DND-41 (cell line): ENCODE results near the gene ZIC5.

Experiments used
- ATAC-seq: fragments of 200-7000 bp; cut with Tn5 transposase; 3 replicates; pipeline ENCODE4 v1.9.1; 2021; ENCODE audit warnings: low read depth; ENCODE audit not compliant: insufficient read depth
- DNase-seq: peaks from one replicate; pipeline ENCODE4 v3.0.0-alpha.2; 2020
- H2AFZ ChIP-seq: 2 replicates; pipeline ENCODE4 v1.6.0; 2012; ENCODE audit warnings: low read depth, low read length
- H3K27ac ChIP-seq: 2 replicates; pipeline ENCODE4 v1.5.1; 2012; ENCODE audit warnings: low read length, inconsistent platforms
- H3K27me3 ChIP-seq: fragments of 200-600 bp; sonication (generic); 2 replicates; pipeline ENCODE4 v1.6.0; 2012; ENCODE audit warnings: low read length, mild to moderate bottlenecking, inconsistent platforms; ENCODE audit not compliant: insufficient read depth, poor library complexity
- H3K36me3 ChIP-seq: 2 replicates; pipeline ENCODE4 v1.5.1; 2012; ENCODE audit warnings: low read length, inconsistent platforms; ENCODE audit not compliant: insufficient read depth
- H3K4me1 ChIP-seq: 2 replicates; pipeline ENCODE4 v1.5.1; 2012; ENCODE audit warnings: mild to moderate bottlenecking, low read length; ENCODE audit not compliant: insufficient read depth
- H3K4me2 ChIP-seq: 2 replicates; pipeline ENCODE4 v1.6.0; 2012; ENCODE audit warnings: mild to moderate bottlenecking, moderate library complexity, low read length, inconsistent platforms; ENCODE audit not compliant: insufficient read depth
- H3K4me3 ChIP-seq, 2 experiments: fragments of 200-600 bp in 1 of 2; shearing (Covaris generic) in 1 of 2; 2 replicates each; pipeline ENCODE4 v1.5.1; 2012 to 2016; ENCODE audit warnings: inconsistent platforms in 2 of 2, low read length in 2 of 2, mild to moderate bottlenecking in 2 of 2, low read depth in 1 of 2, moderate library complexity in 1 of 2
- H3K79me2 ChIP-seq: 2 replicates; pipeline ENCODE4 v1.6.0; 2012; ENCODE audit warnings: low read length, inconsistent platforms; ENCODE audit not compliant: insufficient read depth
- H3K9ac ChIP-seq: 2 replicates; pipeline ENCODE4 v1.6.0; 2012; ENCODE audit warnings: low read depth, mild to moderate bottlenecking, inconsistent platforms, low read length, moderate library complexity
- H3K9me3 ChIP-seq: 2 replicates; pipeline ENCODE4 v1.5.1; 2012; ENCODE audit warnings: low read length, moderate library complexity, mild to moderate bottlenecking, inconsistent platforms; ENCODE audit not compliant: insufficient read depth, severe bottlenecking
- H4K20me1 ChIP-seq: 2 replicates; pipeline ENCODE4 v1.6.0; 2012; ENCODE audit warnings: low read length; ENCODE audit not compliant: insufficient read depth
- EZH2 ChIP-seq: IDR thresholded peaks from 3 replicates; pipeline ENCODE4 v1.6.1; 2012; ENCODE audit warnings: borderline replicate concordance, low read depth, mild to moderate bottlenecking, moderate library complexity, low read length, inconsistent platforms; ENCODE audit not compliant: severe bottlenecking
- TF ChIP-seq, protein P1 (sequence below): IDR thresholded peaks from 2 replicates; pipeline ENCODE4 v1.5.1; 2012; ENCODE audit warnings: borderline replicate concordance, low read length, moderate library complexity, mild to moderate bottlenecking; ENCODE audit not compliant: poor library complexity, severe bottlenecking; ENCODE audit errors: extremely low read depth

Gene ZIC5

DNA sequence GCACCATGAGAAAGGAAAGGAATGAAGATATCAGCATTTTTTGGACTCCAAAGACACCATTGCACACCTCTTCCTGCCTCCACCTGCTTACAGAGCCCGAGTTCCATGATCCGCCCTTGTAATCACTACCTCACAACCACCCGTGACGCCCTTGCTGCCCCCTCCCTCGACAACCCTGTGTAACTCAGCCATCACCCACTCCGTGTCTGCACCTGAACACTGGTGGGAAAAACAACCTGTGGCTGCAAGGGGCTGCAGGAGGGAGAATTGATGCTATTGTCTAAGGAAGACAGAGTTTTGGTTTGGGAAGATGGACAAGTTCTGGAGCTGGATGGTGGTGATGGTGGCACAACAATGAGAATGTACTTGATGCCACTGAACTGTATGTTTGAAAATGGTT lies 27.0 kb downstream of the ZIC5 start:
- TF ChIP-seq EZH2 = no peak
- no peak overlapping the region for H3K4me2 ChIP-seq
- H3K27me3 ChIP-seq = peaks cover 10% of the 10 kb centered on the region
- H3K9me3 ChIP-seq = no peaks in the 10 kb centered on the region
- no peak overlapping the region for H2AFZ ChIP-seq
- H4K20me1 ChIP-seq = no peaks in the 10 kb centered on the region
- ATAC-seq (no peak), DNase-seq (no peak)
- no peak overlapping the region for H3K9ac ChIP-seq
- no peaks in the 10 kb centered on the region for H3K36me3 ChIP-seq
- no peaks in the 10 kb centered on the region for H3K4me1 ChIP-seq
- no peak overlapping the region for H3K27ac ChIP-seq
- H3K4me3 ChIP-seq = no peak overlapping the region
- H3K79me2 ChIP-seq = no peaks in the 10 kb centered on the region

DNA sequence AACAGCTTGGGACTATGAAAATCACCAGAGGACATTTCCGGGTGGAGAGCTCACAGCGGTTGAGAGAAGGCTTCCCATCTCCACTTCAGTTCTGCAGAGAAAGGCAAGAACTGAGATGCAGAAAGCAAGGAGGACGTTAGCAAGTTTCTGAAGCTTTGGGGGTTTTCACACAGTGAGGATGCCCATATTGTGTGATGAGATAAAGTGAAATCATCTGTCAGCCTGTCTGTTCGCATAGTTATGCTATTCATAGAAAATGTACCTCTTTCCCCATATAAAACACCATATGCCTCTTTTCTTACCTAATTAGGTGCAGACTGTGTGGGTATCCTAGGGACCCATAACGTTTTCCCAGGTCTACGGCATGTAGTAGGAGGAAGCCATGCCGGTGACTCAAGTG lies 27.5 kb downstream of the ZIC5 start:
- DNase-seq (no peak), ATAC-seq (no peak)
- H2AFZ ChIP-seq = no peak overlapping the region
- no peak overlapping the region for H3K27ac ChIP-seq
- H3K4me1 ChIP-seq = no peaks in the 10 kb centered on the region
- H4K20me1 ChIP-seq = no peaks in the 10 kb centered on the region
- no peak overlapping the region for H3K4me2 ChIP-seq
- H3K4me3 ChIP-seq = no peak overlapping the region
- H3K36me3 ChIP-seq = no peaks in the 10 kb centered on the region
- H3K27me3 ChIP-seq = peaks cover 7% of the 10 kb centered on the region
- H3K9ac ChIP-seq = no peak overlapping the region
- H3K79me2 ChIP-seq = no peaks in the 10 kb centered on the region
- H3K9me3 ChIP-seq = no peaks in the 10 kb centered on the region
- no peak for TF ChIP-seq EZH2
- TF ChIP-seq, protein P1, sequence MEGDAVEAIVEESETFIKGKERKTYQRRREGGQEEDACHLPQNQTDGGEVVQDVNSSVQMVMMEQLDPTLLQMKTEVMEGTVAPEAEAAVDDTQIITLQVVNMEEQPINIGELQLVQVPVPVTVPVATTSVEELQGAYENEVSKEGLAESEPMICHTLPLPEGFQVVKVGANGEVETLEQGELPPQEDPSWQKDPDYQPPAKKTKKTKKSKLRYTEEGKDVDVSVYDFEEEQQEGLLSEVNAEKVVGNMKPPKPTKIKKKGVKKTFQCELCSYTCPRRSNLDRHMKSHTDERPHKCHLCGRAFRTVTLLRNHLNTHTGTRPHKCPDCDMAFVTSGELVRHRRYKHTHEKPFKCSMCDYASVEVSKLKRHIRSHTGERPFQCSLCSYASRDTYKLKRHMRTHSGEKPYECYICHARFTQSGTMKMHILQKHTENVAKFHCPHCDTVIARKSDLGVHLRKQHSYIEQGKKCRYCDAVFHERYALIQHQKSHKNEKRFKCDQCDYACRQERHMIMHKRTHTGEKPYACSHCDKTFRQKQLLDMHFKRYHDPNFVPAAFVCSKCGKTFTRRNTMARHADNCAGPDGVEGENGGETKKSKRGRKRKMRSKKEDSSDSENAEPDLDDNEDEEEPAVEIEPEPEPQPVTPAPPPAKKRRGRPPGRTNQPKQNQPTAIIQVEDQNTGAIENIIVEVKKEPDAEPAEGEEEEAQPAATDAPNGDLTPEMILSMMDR = no peak

DNA sequence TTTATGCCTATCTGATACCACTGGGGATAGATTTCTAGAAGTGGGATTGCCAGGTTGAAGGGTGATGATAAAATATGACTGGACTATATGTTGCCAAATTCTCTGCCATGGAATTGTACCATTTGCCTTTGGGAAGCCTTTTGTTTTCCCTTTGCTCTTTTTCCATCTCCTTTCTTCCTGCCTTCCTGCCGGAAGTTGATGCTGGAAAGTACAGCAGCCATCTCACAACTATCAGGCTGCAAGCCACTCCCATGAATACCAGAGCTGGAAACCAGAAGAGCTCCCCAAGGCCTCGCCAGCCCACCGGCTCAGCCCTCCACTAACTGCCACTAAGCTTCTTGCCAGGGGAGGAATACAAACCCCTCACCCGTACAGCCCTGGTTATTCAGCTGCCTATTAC lies 29.7 kb downstream of the ZIC5 start:
- TF ChIP-seq, protein P1 = no peak
- TF ChIP-seq EZH2 = no peak
- Histone ChIP-seq H3K27me3 (no peaks in the 10 kb centered on the region), H3K4me1 (no peaks in the 10 kb centered on the region), H4K20me1 (no peaks in the 10 kb centered on the region), H3K9me3 (no peaks in the 10 kb centered on the region), H3K4me2 (no peak overlapping the region), H3K4me3 (no peak overlapping the region), H3K79me2 (no peaks in the 10 kb centered on the region), H3K36me3 (no peaks in the 10 kb centered on the region), H3K9ac (no peak overlapping the region), H2AFZ (no peak overlapping the region), H3K27ac (no peak overlapping the region)
- ATAC-seq (no peak), DNase-seq (no peak)

DNA sequence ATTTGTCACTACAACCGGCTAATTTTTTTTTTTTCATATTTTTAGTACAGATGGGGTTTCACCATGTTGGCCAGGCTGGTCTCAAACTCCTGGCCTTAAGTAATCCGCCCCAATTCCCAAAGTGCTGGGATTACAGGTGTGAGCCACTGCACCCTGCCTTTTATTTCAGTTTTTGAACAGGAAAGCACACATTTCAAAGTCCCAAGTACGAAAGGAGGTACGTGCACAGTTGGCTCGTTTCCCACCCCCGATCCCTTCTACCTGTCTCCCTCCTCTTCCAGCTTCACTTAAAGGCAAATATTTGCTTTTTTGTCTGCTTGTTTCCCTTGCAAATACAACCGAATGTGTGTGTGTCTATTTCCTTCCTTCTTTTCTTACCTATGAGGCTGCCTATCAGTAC lies 30.5 kb downstream of the ZIC5 start:
- no peak for DNase-seq

More for the DNA sequence above, 30.5 kb downstream of the ZIC5 start:
- Histone ChIP-seq H3K9me3 (no peaks in the 10 kb centered on the region), H3K27me3 (no peaks in the 10 kb centered on the region), H3K9ac (no peak overlapping the region), H2AFZ (no peak overlapping the region), H3K79me2 (no peaks in the 10 kb centered on the region), H3K4me2 (no peak overlapping the region), H3K36me3 (no peaks in the 10 kb centered on the region), H3K4me3 (no peak overlapping the region), H4K20me1 (no peaks in the 10 kb centered on the region), H3K27ac (no peak overlapping the region), H3K4me1 (no peaks in the 10 kb centered on the region)
- TF ChIP-seq EZH2 = no peak
- TF ChIP-seq, protein P1 = no peak
- no peak for ATAC-seq
